Natural killer cell (primary cell): ENCODE measurements around the gene PAPOLA. TPM values are rescaled to one million over a fixed set of nuclear protein-coding genes. Genes with fewer than 3 reads are reported as not detected.

ENCODE experiments used
- ATAC-seq, 3 donors: fragments of 150-1000 bp in 2 of 3; fragments of 200-7000 bp in 1 of 3; cut with Tn5 transposase; 1 replicate in 1 of 3; 2 replicates in 2 of 3; pipeline ENCODE4 v1.10.0; 2021; ENCODE audit warnings: mild to moderate bottlenecking in 2 of 3, moderate library complexity in 2 of 3
- DNase-seq, 2 donors: peaks; one replicate each; pipeline versions ENCODE4 v3.0.0 to v3.0.0-alpha.2; 2013 to 2021; ENCODE audit warnings: mixed read lengths in 1 of 2
- H3K27ac ChIP-seq: one replicate; pipeline ENCODE4 v1.5.1; 2013; ENCODE audit warnings: mild to moderate bottlenecking, low read length
- H3K27me3 ChIP-seq: one replicate; pipeline ENCODE4 v1.6.1; 2013; ENCODE audit warnings: low read length; ENCODE audit not compliant: control insufficient read depth, insufficient read depth
- H3K36me3 ChIP-seq: one replicate; pipeline ENCODE4 v1.6.1; 2013; ENCODE audit warnings: low read length; ENCODE audit not compliant: control insufficient read depth, insufficient read depth
- H3K4me1 ChIP-seq: one replicate; pipeline ENCODE4 v1.6.1; 2013; ENCODE audit warnings: low read length; ENCODE audit not compliant: control insufficient read depth, insufficient read depth
- H3K4me3 ChIP-seq: one replicate; pipeline ENCODE4 v1.5.1; 2013; ENCODE audit warnings: low read length
- H3K9me3 ChIP-seq: one replicate; pipeline ENCODE4 v1.6.1; 2013; ENCODE audit warnings: low read length; ENCODE audit not compliant: control insufficient read depth, insufficient read depth
- H3K27ac Mint-ChIP-seq, 2 donors: one replicate each; pipeline ENCODE4 v1.8.0; 2022; ENCODE audit warnings: mild to moderate bottlenecking in 2 of 2, mixed read lengths in 2 of 2, moderate library complexity in 1 of 2
- H3K27me3 Mint-ChIP-seq, 2 donors: one replicate each; pipeline ENCODE4 v1.8.0; 2022; ENCODE audit warnings: low read depth in 2 of 2, mixed read lengths in 2 of 2
- H3K36me3 Mint-ChIP-seq: one replicate; pipeline ENCODE4 v1.8.0; 2022; ENCODE audit warnings: mixed read lengths
- H3K4me1 Mint-ChIP-seq, 2 donors: one replicate each; pipeline ENCODE4 v1.8.0; 2022; ENCODE audit warnings: mixed read lengths in 2 of 2
- H3K4me3 Mint-ChIP-seq: one replicate; pipeline ENCODE4 v1.8.0; 2022; ENCODE audit warnings: mild to moderate bottlenecking, moderate library complexity, mixed read lengths
- H3K9me3 Mint-ChIP-seq, 2 donors: one replicate each; pipeline ENCODE4 v1.8.0; 2022; ENCODE audit warnings: mixed read lengths in 2 of 2
- WGBS: methylation state at CpG from one replicate; pipeline ENCODE4 v1.1.7; 2013; ENCODE audit warnings: missing lambda C conversion rate; ENCODE audit not compliant: insufficient coverage; 5-methylcytosine and 5-hydroxymethylcytosine counted together
- intact Hi-C: fragments of 100-400 bp; cut with micrococcal nuclease; formaldehyde crosslinking; loops from one replicate; pipeline ENCODE4 v1.14.2; 2022
- total RNA-seq, 4 donors: library from RNA; stranded (reverse); fragments of 120-200 nt in 1 of 4; gene quantifications; one replicate each; pipeline versions ENCODE4 v1.2.3 to v1.2.4, GENCODE V29; 2013 to 2022
- TF ChIP-seq, protein P1 (sequence below): fragments of 200-600 bp; IDR thresholded peaks from one replicate; pipeline ENCODE4 v1.8.0; 2022; ENCODE audit warnings: antibody characterized with exemption

The PAPOLA gene
- total RNA-seq, 3 donors from 2014 or later (not counting 1 experiment from before 2014, with no cell fraction given) = 200 to 225 (median 224) TPM

GRCh38 chr14:96479435-96480146 is 22.6 kb upstream of the PAPOLA start:
- no peaks in the 10 kb centered on the region for H3K36me3 Mint-ChIP-seq
- TF ChIP-seq, protein P1, sequence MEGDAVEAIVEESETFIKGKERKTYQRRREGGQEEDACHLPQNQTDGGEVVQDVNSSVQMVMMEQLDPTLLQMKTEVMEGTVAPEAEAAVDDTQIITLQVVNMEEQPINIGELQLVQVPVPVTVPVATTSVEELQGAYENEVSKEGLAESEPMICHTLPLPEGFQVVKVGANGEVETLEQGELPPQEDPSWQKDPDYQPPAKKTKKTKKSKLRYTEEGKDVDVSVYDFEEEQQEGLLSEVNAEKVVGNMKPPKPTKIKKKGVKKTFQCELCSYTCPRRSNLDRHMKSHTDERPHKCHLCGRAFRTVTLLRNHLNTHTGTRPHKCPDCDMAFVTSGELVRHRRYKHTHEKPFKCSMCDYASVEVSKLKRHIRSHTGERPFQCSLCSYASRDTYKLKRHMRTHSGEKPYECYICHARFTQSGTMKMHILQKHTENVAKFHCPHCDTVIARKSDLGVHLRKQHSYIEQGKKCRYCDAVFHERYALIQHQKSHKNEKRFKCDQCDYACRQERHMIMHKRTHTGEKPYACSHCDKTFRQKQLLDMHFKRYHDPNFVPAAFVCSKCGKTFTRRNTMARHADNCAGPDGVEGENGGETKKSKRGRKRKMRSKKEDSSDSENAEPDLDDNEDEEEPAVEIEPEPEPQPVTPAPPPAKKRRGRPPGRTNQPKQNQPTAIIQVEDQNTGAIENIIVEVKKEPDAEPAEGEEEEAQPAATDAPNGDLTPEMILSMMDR = no peak
- H3K4me3 Mint-ChIP-seq = no peak overlapping the region
- intact Hi-C loops = no loop called here
- H3K27me3 Mint-ChIP-seq = peaks cover 10 to 17% of the 10 kb centered on the region in 2 donors
- no peak overlapping the region for H3K4me3 ChIP-seq
- H3K9me3 ChIP-seq = no peaks in the 10 kb centered on the region
- no peak overlapping the region for H3K27ac Mint-ChIP-seq
- H3K27ac ChIP-seq = no peak overlapping the region
- DNase-seq = no peak
- no peaks in the 10 kb centered on the region for H3K4me1 Mint-ChIP-seq
- 93% methylated on average over 9 of the region's 10 CpGs for WGBS
- H3K27me3 ChIP-seq = no peaks in the 10 kb centered on the region
- no peaks in the 10 kb centered on the region for H3K36me3 ChIP-seq
- H3K4me1 ChIP-seq = no peaks in the 10 kb centered on the region
- no peaks in the 10 kb centered on the region for H3K9me3 Mint-ChIP-seq
- ATAC-seq = no peak

DNA sequence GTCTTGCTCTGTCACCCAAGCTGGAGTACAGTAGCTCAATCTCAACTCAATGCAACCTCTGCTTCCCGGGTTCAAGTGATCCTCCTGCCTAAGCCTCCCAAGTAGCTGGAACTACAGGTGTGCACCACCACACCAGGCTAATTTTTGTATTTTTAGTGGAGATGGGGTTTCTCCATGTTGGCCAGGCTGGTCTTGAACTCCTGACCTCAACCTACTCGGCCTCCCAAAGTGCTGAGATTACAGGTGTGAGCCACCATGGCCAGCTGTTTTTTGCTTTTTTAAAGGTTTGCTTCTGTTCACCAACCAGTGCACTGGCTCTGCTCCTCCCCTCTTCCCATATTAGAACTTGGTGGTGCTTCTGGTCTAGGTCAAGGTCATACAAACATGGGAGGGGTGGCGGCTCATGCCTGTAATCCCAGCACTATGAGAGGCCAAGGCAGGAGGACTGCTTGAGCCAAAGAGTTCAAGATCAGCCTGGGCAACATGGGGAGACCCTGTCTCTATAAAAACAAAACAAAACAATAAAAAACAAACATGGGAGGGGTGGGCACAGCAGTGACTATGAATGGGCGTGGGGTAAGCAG is 20.4 kb upstream of the PAPOLA start:
- Mint-ChIP-seq H3K4me3 (no peak overlapping the region), H3K27me3 (peaks cover 15 to 18% of the 10 kb centered on the region in 2 donors), H3K36me3 (no peaks in the 10 kb centered on the region), H3K27ac (no peak overlapping the region), H3K4me1 (no peaks in the 10 kb centered on the region), H3K9me3 (no peaks in the 10 kb centered on the region)
- Histone ChIP-seq H3K36me3 (no peaks in the 10 kb centered on the region), H3K9me3 (no peaks in the 10 kb centered on the region), H3K4me3 (no peak overlapping the region), H3K4me1 (no peaks in the 10 kb centered on the region), H3K27me3 (no peaks in the 10 kb centered on the region), H3K27ac (no peak overlapping the region)
- intact Hi-C loops = no loop called here
- DNase-seq = no peak
- TF ChIP-seq, protein P1 = no peak
- 83% methylated on average over 4 of the region's 4 CpGs for WGBS
- ATAC-seq = no peak

DNA sequence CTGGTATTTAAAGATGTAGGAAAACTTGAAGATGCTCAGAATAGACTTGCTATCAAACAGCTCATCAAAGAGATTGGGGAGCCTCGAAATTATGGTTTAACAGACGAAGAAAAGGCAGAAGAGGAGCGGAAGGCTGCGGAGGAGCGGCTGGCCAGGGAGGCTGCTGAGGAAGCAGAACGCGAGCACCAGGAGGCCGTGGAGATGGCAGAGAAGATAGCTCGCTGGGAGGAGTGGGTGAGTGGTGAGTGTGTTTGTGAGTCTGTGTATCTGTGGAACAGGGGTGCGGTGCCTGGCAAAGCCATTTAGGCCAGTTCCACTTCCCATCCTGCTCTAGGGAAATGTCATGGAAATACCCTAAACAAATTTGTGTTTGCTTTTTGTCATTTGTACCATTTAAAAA is 19.2 kb upstream of the PAPOLA start:
- TF ChIP-seq, protein P1 = no peak
- intact Hi-C loops = no loop called here
- no peaks in the 10 kb centered on the region for H3K36me3 Mint-ChIP-seq
- H3K4me1 Mint-ChIP-seq = no peaks in the 10 kb centered on the region
- H3K27ac ChIP-seq = no peak overlapping the region
- ATAC-seq (no peak), DNase-seq (no peak)
- H3K9me3 ChIP-seq = no peaks in the 10 kb centered on the region
- no peak overlapping the region for H3K4me3 Mint-ChIP-seq
- 79% methylated on average over 10 of the region's 10 CpGs for WGBS
- H3K27ac Mint-ChIP-seq = no peak overlapping the region
- no peaks in the 10 kb centered on the region for H3K4me1 ChIP-seq
- H3K9me3 Mint-ChIP-seq = no peaks in the 10 kb centered on the region
- H3K27me3 ChIP-seq = no peaks in the 10 kb centered on the region
- no peaks in the 10 kb centered on the region for H3K36me3 ChIP-seq
- H3K27me3 Mint-ChIP-seq = peaks cover 15 to 18% of the 10 kb centered on the region in 2 donors
- H3K4me3 ChIP-seq = no peak overlapping the region
